Measurements from ENCODE around the gene FHOD1.
A peak's percentile ranks its signal among the peaks of the same experiment; 100 is the strongest.

Gene FHOD1

GRCh38 chr16:67206838-67207248 is 40.4 kb downstream of the FHOD1 start:
- DNase-seq = no peak

DNA sequence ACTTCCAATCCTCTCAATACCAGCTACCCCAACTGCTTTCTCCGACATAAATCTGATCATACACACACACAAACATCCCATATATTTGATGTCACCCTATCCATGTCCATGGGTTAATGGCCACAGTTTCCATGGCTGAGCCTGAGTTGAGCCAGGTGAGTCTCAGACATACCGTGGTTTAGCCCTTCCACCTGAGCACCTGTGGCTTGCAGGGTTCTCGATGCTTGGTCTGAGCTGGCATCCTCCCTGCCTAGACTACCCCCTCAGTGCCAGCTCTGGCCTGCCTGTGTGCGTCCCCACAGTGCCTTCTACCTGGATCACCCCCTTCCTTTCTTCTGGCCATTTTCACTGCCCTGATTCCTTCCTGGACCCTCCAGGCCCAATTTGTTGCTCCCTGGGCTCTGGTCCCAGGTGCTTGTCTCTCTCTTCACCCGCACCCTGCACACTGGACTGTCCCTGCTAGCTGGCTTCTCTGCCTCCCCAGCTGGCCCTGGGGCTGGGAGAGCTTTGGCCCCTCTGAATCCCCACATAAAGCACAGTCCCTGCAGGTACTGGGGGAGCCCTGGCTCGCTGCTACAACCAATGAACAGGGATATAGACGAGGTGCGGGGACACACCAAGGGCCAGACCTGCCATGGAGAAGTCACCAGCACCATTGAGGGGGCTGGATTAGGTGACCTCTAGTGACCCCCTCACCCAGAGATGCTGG is 41.0 kb downstream of the FHOD1 start:
- no peak for DNase-seq

- DNase-seq = no peak
These were observed 43.2 kb downstream of the FHOD1 start for GRCh38 chr16:67204076-67204475.

DNA sequence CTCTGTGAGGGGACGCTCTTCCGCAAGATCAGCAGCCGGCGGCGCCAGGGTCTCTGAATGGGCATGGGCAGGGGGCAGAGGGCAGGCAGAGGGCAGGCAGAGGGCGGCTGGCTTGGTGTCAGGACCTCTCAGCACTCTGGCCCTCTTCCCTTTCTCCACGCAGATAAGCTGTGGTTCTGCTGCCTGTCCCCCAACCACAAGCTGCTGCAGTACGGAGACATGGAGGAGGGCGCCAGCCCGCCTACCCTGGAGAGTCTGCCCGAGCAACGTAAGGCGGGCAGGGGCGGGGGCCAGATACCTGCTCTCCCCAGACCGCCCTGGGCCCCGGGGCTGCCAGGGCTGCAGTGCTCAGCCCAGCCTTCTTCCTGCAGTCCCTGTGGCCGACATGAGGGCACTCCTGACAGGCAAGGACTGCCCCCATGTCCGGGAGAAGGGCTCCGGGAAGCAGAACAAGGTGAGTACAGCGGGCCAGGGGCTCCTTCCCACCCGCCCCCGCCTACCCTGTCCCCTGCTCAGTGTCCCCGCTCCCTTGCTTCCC is 44.3 kb downstream of the FHOD1 start:
- no peak for DNase-seq

- no peak for DNase-seq
These were observed 44.9 kb downstream of the FHOD1 start for GRCh38 chr16:67202426-67202825.

- no peak for DNase-seq
These were observed 45.6 kb downstream of the FHOD1 start for GRCh38 chr16:67201411-67202345.

GRCh38 chr16:67200491-67200890 is 46.8 kb downstream of the FHOD1 start:
- no peak for DNase-seq

GRCh38 chr16:67199808-67200198 is 47.5 kb downstream of the FHOD1 start:
- DNase-seq = no peak

DNA sequence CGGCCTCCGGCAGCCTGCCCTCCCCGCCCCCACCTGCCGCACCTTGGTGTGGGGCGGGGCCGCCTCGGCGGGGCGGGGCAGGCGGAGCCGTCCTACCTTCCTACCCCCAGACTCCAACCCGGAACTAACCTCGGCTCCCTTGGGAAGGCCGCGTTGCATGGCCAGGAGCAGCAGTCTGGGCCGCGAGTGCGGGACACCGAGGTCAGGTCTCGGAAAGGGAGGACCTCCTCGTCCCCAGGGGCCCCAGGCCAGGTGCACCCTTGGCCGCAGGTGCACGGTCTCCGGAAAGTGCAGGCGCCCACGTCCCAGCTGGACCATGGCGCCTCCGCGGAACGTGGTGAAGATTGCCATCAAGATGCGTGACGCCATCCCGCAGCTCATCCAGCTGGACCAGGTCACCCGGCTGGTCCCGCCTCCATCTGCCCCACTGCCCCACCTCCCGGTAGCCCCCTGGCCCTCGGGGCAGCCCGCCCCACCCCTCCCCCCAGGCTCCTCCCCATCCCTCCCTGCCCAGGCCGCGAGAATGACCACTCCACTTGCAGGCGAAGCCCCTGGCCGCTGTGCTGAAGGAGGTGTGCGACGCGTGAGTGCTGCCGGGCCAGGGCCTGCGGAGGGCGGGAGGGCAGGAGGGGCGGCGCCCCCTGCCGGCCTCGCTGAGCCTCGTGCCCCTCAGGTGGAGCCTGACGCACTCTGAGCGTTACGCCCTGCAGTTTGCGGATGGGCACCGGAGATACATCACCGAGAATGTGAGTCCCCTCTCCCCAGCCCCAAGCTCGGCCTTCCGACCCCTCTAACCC is 48.1 kb downstream of the FHOD1 start, which contains the start of gene ELMO3:
Gene ELMO3, plus strand, starts transcription at position 121 of the 797 bp plus-strand sequence. Its CDS starts 196 bp downstream, at position 317.
- no peak for DNase-seq

DNA sequence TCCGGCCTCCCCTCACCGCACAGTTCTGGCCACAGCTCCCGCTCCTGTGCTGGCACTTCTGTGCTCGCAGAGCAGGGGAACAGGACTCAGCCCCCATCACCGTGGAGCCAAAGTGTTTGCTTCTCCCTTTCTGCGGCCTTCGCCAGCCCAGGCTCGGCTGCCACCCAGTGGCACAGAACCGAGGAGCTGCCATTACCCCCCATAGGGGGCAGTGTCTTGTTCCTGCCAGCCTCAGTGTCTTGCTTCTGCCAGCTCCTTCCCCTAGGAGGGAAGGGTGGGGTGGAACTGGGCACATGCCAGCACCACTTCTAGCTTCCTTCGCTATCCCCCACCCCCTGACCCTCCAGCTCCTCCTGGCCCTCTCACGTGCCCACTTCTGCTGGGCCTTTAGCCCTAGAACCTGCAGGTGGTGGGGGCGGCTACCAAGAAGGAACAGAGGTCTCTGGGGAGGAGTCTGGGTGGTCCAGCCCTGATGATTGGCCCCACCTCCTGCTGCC is 49.0 kb downstream of the FHOD1 start:
- DNase-seq = no peak

DNA sequence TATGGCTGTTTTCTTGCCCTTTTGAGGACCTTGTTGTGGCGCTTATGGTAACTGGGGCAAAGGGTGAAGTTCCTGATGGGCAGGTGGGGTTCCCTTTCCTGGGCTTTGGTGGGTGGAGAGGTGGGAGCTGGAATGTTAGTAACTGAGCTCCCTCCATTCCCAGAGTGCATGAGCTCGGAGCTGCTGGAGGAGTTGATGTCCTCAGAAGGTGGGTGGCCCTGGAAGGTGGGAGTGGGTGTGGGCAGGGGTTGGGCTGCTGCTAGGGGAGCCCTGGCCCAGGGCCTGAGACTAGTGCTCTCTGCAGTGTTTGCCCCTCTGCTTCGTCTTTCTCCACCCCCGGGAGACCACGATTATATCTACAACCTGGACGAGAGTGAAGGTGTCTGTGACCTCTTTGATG is 49.6 kb downstream of the FHOD1 start:
- no peak for DNase-seq

GRCh38 chr16:67196881-67197280 is 50.4 kb downstream of the FHOD1 start:
- DNase-seq = no peak

GRCh38 chr16:67195676-67196075 is 51.6 kb downstream of the FHOD1 start:
- no peak for DNase-seq

- DNase-seq = no peak
These were observed 53.0 kb downstream of the FHOD1 start for GRCh38 chr16:67194260-67194659.

DNA sequence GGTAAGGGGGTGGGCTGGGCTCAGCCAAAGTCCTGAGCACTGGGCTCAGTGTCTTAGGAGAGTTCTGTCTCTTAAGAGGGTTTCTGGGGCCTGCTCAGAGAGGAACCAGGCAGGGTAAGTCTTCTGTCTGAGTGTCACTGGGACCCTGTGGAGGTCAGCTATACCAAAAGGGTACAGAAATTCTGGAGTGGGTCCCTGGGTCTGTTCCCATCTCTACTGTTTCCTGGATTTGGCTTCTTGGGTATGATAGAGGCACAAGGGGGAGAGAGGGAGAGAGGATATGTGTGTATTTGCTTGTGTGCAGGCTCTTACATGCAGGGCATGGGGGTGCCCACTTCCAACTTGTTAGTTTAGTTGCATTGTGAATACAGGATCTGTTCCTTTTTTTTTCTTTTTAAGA is 53.7 kb downstream of the FHOD1 start:
- no peak for DNase-seq

GRCh38 chr16:67192781-67193361 is 54.4 kb downstream of the FHOD1 start:
- DNase-seq = no peak

DNA sequence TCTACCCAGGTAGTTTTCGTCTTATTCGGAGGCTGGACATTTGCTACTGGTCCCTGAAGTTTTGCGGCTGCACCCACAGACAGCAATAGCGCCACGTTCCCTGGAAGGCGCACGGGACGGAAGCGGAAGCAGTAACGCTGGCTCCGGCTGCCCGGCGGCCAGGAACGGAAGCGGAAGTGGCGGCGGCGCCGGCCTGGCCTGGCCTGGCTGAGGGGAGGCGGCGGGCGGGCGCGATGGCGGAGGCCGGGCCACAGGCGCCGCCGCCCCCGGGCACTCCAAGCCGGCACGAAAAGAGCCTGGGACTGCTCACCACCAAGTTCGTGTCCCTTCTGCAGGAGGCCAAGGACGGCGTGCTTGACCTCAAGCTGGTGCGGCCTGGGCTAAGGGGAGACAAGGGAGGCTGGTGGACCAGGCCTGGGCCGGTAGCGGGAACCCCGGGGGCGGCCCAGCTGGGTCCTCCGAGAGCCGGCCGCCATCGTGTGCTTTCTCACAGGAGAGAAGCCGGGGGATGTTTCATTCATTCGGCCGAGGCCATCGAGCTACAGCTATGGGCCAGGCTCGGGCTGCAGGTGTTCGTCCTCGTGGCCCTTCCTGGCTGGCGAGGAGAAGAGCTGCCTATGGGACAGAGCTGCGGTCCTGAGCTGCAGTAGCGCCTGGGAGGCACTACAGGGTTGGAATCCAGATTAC is 55.1 kb downstream of the FHOD1 start, which contains the start of gene E2F4:
Gene E2F4, plus strand, starts transcription at position 161 of the 687 bp plus-strand sequence. Its CDS starts 73 bp downstream, at position 234.
- DNase-seq = peak; percentile 58 to 78 (median 66)

DNA sequence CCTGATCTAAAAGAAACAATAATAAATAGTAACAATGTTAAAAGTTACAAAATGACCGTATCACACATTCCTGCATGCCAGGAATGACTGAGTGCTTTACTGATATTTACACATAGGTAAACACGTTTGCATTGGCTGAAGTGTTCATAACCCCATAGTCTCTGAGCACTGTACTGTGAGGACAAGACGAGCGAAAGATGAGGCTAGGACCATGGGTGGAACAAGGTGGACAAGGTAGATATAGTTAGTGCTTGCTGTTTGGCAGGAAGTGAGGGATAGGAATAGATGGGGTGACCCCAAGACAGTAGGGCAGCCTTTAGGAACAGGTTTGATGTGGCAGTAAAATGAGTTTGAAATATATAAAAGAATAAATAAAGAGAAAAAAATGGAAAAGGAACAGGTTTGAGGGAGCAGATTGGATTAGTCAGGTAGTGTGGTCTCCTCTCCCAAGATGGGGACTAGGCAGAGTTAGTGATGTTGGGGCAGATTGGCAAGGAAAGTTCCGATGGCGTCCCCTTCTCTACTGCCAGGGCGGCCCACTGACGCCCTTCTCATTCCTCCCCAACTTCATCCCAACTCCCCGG is 55.8 kb downstream of the FHOD1 start:
- DNase-seq = no peak

DNA sequence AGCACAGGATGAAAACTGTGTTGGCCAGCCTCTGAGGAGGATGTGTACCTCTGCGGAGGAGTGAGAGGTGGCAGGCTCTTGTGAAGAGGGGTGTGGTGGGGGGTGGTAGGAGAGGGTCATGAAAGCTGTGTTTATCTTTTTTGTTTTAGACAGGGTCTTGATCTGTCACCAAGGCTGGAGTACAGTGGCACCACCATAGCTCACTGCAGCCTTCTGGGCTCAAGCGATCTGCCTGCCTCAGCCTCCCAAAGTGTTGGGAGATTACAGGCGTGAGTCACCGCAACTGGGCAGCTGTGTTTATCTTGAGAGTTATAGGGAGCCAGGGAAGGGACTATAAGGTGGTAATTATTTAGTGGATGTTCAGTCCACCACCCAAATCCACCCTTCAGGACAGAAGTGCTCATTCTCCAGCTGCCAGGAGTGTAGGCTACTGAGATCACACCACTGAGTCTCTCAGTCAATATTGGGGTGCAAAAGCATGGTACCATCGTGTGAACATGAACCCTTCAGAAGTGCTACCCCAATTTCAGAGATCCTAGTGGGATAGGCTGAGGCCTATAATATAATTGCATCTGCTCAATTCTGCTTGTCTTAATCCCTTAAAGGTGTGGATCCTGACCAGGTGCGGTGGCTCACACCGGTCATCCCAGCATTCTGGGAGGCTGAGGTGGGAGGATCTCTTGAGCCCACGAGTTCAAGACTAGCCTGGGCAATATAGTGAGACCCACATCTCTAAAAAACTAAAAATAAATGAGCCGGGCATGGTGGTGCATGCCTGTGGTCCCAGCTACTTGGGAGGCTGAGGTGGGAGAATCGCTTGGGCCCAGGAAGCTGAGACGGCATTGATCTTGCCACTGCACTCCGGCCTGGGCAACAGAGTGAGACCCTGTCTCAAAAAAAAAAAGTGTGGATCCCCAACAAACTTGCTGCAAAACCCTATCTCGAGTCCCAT is 56.6 kb downstream of the FHOD1 start:
- no peak for DNase-seq

DNA sequence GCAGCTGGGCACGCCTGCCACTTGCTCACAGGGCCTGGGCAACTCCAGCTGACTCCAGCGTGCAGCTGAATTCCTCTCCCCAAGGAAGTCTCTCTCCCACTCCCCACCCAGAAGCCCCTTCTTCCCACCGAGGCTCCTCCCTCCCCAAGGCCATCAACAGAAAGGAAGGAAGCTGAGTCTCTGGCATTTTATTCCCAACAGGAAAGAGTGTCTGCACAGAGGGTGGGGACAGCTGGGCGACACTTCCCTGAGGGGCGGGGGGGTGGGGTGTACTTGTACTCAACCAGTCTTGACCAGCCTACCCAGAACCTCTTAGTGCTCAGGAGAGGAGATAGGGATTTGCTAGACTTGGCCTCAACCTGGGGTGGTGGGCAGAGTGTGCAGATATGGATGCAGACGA is 57.2 kb downstream of the FHOD1 start, which contains the start of gene EXOC3L1:
Gene EXOC3L1, minus strand, starts transcription at position 96 of the 400 bp plus-strand sequence. CDS start 460 bp downstream, outside the sequence.
- DNase-seq = no peak
